Loucy (cell line): ENCODE results near the gene XIRP2.

ENCODE experiments used
- CTCF ChIP-seq: fragments of 200-600 bp; sonication (generic); conservative IDR thresholded peaks from 2 replicates; pipeline ENCODE4 v1.5.1; 2014; ENCODE audit warnings: mild to moderate bottlenecking, antibody characterized with exemption, low read length
- EZH2phosphoT487 ChIP-seq: fragments of 200-600 bp; IDR thresholded peaks from 2 replicates; pipeline ENCODE4 v1.6.1; 2018; ENCODE audit warnings: antibody characterized with exemption, mild to moderate bottlenecking, moderate library complexity, borderline replicate concordance

GRCh38 chr2:167128130-167128529 lies 239.8 kb downstream of the XIRP2 start:
- no peak for TF ChIP-seq CTCF
- TF ChIP-seq EZH2phosphoT487, result no peak
